Erythroblast (primary cell): ENCODE results near the gene ANKRD16.

Experiments
- GATA1 ChIP-seq: IDR thresholded peaks from 2 replicates; pipeline ENCODE4 v1.6.1; 2011; ENCODE audit warnings: low read depth, mild to moderate bottlenecking, control low read depth, low read length, moderate library complexity
- POLR2A ChIP-seq: IDR thresholded peaks from 2 replicates; pipeline ENCODE4 v1.6.1; 2011; ENCODE audit warnings: mild to moderate bottlenecking, low read length

- TF ChIP-seq POLR2A (no peak), GATA1 (no peak)
Measured at GRCh38 chr10:5937016-5937415, 47.3 kb upstream of the ANKRD16 start.
